Measurements from ENCODE around the gene ERICH4. TPM values are rescaled to one million over a fixed set of nuclear protein-coding genes. Genes with fewer than 3 reads are reported as not detected.

Gene ERICH4
- total and polyA plus RNA-seq, 2 of the 4 experiments (the other 2 are of a cell fraction) = not detected

DNA sequence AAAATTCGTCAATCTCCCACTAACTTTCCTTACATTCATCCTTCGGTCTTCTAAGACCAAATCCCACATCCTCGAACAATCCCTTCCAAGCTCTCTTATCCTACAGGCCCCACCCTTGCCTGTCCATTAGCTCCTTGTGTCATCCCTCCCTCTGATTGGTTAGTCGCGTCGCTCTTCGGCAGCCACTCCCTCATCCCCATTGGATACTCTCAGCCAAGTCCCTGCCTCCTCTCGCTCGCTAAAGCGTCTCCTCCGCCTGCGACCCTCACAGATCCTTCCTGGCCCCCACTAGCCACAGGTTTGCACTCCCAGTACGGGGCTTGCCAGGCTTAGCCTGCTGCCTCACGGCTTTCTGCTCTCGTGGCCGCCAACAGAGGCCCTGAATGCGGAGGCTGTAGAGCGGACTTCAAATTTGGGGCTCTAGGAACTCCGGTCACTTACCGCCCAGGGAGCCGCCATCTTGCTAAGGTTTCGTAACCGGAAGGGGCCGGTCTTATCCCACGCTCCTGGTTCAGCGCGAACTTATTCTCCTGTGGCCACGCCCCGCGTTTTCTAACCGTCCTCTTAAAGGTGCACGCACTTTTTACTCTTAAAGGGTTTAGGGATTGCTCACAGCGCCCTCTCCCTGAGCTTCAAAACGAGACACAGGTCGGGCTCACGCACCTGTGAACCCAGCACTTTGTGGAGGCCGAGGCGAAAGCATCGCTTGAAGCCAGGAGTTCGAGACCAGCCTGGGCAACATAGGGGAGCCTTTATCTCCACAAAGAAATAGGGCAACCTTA, 3.3 kb upstream of the ERICH4 start, which contains the start of gene DMAC2:
DMAC2 (minus strand) TSS at position 472 of the 782 bp plus-strand sequence; CDS start at position 459, 13 bp downstream.
- WGBS, 2 experiments (ENCODE audit: extremely low coverage in 2 of 2, insufficient read length in 1 of 2) = 0% methylated on average over 32 of the region's 40 CpGs; no CpG with 5 or more reads in 1 of the 2 experiments
- Histone ChIP-seq H3K4me3 (ENCODE audit: insufficient read depth, low read depth, low read length) (peak within 1 kb of the TSS; percentile 82), H3K9ac (ENCODE audit: low read depth, low read length) (peak within 1 kb of the TSS; percentile 82), H2AK9ac (replicated peaks; ENCODE audit: low read depth, low read length, poor library complexity) (peak within 1 kb of the TSS; percentile 59), H3K4me1 (ENCODE audit: control insufficient read depth, insufficient read depth, low read length) (no peaks in the 10 kb centered on the region; the same call in 1 of the 2 replicates), H3K9me1 (ENCODE audit: insufficient read depth, low read length) (no peaks in the 10 kb centered on the region; the same call in 1 of the 2 replicates), H3K23ac (ENCODE audit: low read depth, low read length) (peak within 1 kb of the TSS; percentile 66; the same call in 1 of the 2 replicates), H3K36me3 (ENCODE audit: control insufficient read depth, insufficient read depth, low read length) (peaks cover 8% of the 10 kb centered on the region; the same call in 1 of the 2 replicates), H3K14ac (replicated peaks; ENCODE audit: low read depth, low read length) (peak within 1 kb of the TSS; percentile 78; the same call in 1 of the 2 replicates), H3K9me3 (ENCODE audit: control insufficient read depth, insufficient read depth, low read length) (no peaks in the 10 kb centered on the region), H3K27ac (ENCODE audit: insufficient read depth, low read length) (peak within 1 kb of the TSS; percentile 90), H2BK5ac (ENCODE audit: low read depth, low read length, poor library complexity, severe bottlenecking) (peak within 1 kb of the TSS; percentile 85), H4K91ac (ENCODE audit: insufficient read depth, low read depth, low read length) (peak within 1 kb of the TSS; percentile 94), H4K20me1 (ENCODE audit: insufficient read depth, low read length) (no peaks in the 10 kb centered on the region), H2BK120ac (ENCODE audit: low read depth, low read length) (peak within 1 kb of the TSS; percentile 72), H3K4me2 (ENCODE audit: low read depth, low read length) (peak within 1 kb of the TSS; percentile 77), H3K79me1 (ENCODE audit: low read depth in 1 of 2, low read length in 2 of 2) (peaks cover 9 to 21% of the 10 kb centered on the region in 2 experiments), H2BK15ac (ENCODE audit: low read depth, low read length) (no peak within 1 kb of the TSS; the same call in 2 of the 3 replicates), H3K4ac (ENCODE audit: low read depth, low read length) (peak within 1 kb of the TSS; percentile 93), H3K18ac (ENCODE audit: low read depth, low read length) (peak within 1 kb of the TSS; percentile 74; the same call in 1 of the 2 replicates), H2AK5ac (ENCODE audit: low read depth, low read length) (no peak within 1 kb of the TSS), H3K56ac (ENCODE audit: extremely low read depth, insufficient read depth, low read length) (peak within 1 kb of the TSS; percentile 81), H4K5ac (ENCODE audit: low read depth, low read length) (peak within 1 kb of the TSS; percentile 89), H2BK20ac (ENCODE audit: low read depth, low read length) (no peak within 1 kb of the TSS), H4K8ac (ENCODE audit: low read depth in 2 of 2, low read length in 2 of 2) (peak within 1 kb of the TSS; percentile 45 to 97), H2AFZ (replicated peaks; ENCODE audit: low read length, poor library complexity) (peak within 1 kb of the TSS; percentile 98), H3K27me3 (ENCODE audit: control insufficient read depth, insufficient read depth, low read length) (no peaks in the 10 kb centered on the region)
- ChIA-PET POLR2A (ENCODE audit: unreplicated experiment) (interaction anchor here (0.6 kb wide), 1 partner anchor 9 kb away, joined by 8 read pairs; no protein-coding TSS in a partner anchor), CTCF (interaction anchor here (0.7 to 2.5 kb wide), 4 partner anchors 9 to 131 kb away, joined by 3 to 10 read pairs (median 4); no protein-coding TSS in a partner anchor)
- peak; percentile 99 for ATAC-seq (ENCODE audit: low read depth)
- BruUV-seq (replicated peaks) = no TSS peak
- dilution Hi-C loops (cut with HindIII; ENCODE audit: low sequenced_read_pairs, unreplicated experiment) (no loop called here), in situ Hi-C loops (cut with MboI; ENCODE audit: low sequenced_read_pairs) (loop anchor here (5.0 kb wide), 1 partner anchor 133 kb away; no protein-coding TSS in a partner anchor), intact Hi-C loops (cut with micrococcal nuclease) (no loop called here)
- peak; percentile 97 for DNase-seq
- TF ChIP-seq BHLHE40 (IDR thresholded peaks at IDR 0.05; ENCODE audit: low read depth, low read length) (no peak), POLR2A (IDR thresholded peaks at IDR 0.05; ENCODE audit: low read depth, low read length) (peak; percentile 76), CEBPB (IDR thresholded peaks at IDR 0.05; ENCODE audit: low read depth, low read length) (peak; percentile 94), MAZ (IDR thresholded peaks at IDR 0.05; ENCODE audit: borderline replicate concordance, low read depth, low read length) (peak; percentile 50; the same call in 1 of the 2 replicates), CHD1 (IDR thresholded peaks at IDR 0.05; ENCODE audit: low read depth, low read length) (no peak), SMC3 (IDR thresholded peaks at IDR 0.05; ENCODE audit: low read depth, low read length) (no peak), MXI1 (IDR thresholded peaks at IDR 0.05; ENCODE audit: borderline replicate concordance, low read depth, low read length) (peak; percentile 45; the same call in 1 of the 2 replicates), NFE2L2 (IDR thresholded peaks at IDR 0.05; ENCODE audit: low read depth, low read length) (no peak), FOS (IDR thresholded peaks at IDR 0.05; ENCODE audit: low read depth, low read length) (no peak), RFX5 (IDR thresholded peaks at IDR 0.05; ENCODE audit: low read depth, low read length) (no peak), RCOR1 (IDR thresholded peaks at IDR 0.05; ENCODE audit: insufficient replicate concordance, low read length) (no peak), RAD21 (IDR thresholded peaks at IDR 0.05; ENCODE audit: low read length) (no peak)
- TF ChIP-seq, protein P1, sequence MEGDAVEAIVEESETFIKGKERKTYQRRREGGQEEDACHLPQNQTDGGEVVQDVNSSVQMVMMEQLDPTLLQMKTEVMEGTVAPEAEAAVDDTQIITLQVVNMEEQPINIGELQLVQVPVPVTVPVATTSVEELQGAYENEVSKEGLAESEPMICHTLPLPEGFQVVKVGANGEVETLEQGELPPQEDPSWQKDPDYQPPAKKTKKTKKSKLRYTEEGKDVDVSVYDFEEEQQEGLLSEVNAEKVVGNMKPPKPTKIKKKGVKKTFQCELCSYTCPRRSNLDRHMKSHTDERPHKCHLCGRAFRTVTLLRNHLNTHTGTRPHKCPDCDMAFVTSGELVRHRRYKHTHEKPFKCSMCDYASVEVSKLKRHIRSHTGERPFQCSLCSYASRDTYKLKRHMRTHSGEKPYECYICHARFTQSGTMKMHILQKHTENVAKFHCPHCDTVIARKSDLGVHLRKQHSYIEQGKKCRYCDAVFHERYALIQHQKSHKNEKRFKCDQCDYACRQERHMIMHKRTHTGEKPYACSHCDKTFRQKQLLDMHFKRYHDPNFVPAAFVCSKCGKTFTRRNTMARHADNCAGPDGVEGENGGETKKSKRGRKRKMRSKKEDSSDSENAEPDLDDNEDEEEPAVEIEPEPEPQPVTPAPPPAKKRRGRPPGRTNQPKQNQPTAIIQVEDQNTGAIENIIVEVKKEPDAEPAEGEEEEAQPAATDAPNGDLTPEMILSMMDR (conservative IDR thresholded peaks at IDR 0.05; ENCODE audit: low read depth, low read length) = peak; percentile 51
- TF ChIP-seq, protein P2, sequence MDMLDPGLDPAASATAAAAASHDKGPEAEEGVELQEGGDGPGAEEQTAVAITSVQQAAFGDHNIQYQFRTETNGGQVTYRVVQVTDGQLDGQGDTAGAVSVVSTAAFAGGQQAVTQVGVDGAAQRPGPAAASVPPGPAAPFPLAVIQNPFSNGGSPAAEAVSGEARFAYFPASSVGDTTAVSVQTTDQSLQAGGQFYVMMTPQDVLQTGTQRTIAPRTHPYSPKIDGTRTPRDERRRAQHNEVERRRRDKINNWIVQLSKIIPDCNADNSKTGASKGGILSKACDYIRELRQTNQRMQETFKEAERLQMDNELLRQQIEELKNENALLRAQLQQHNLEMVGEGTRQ (IDR thresholded peaks at IDR 0.05; ENCODE audit: low read depth, low read length) = peak; percentile 4; the same call in 1 of the 2 replicates
